ENCODE data around the gene GLYATL3.
A peak's percentile ranks its signal among the peaks of the same experiment; 100 is the strongest.

GLYATL3 gene

DNA sequence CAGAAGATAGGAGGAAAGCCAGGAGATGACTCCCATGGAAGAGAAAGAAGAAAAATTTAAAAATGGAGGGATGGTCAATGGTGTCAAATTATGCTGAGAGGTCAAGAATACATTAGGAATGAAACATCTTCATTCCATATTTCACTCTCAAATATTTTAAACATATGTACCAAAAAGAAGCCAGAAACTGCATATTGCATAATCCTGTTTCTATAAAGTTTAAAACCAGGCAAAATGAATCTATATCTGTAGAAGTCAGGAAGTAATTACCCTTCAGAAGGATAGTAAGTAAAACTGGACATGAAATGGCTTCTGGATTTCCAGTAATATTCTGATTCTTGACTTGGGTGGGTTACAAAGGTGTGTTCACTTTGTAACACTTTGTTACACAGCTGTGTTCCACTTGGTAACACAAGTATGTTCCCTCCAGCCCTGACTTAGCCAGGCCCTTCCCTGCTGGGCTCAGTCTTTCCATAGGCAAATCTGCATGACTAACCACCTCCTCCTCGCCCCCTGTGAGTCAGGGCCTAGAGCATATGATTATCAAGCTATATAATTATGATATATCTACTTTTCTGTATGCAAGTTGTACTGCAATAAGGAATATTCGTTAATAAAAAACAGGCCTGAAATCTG is 30.5 kb downstream of the GLYATL3 start:
- TF ChIP-seq, protein P1, sequence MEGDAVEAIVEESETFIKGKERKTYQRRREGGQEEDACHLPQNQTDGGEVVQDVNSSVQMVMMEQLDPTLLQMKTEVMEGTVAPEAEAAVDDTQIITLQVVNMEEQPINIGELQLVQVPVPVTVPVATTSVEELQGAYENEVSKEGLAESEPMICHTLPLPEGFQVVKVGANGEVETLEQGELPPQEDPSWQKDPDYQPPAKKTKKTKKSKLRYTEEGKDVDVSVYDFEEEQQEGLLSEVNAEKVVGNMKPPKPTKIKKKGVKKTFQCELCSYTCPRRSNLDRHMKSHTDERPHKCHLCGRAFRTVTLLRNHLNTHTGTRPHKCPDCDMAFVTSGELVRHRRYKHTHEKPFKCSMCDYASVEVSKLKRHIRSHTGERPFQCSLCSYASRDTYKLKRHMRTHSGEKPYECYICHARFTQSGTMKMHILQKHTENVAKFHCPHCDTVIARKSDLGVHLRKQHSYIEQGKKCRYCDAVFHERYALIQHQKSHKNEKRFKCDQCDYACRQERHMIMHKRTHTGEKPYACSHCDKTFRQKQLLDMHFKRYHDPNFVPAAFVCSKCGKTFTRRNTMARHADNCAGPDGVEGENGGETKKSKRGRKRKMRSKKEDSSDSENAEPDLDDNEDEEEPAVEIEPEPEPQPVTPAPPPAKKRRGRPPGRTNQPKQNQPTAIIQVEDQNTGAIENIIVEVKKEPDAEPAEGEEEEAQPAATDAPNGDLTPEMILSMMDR (IDR thresholded peaks at IDR 0.05; ENCODE audit: low read depth, low read length, missing control alignments) = no peak
- no peak overlapping the region for H3K4me3 ChIP-seq (ENCODE audit: low read depth, low read length)
- no peak for DNase-seq (ENCODE audit: low read depth)

DNA sequence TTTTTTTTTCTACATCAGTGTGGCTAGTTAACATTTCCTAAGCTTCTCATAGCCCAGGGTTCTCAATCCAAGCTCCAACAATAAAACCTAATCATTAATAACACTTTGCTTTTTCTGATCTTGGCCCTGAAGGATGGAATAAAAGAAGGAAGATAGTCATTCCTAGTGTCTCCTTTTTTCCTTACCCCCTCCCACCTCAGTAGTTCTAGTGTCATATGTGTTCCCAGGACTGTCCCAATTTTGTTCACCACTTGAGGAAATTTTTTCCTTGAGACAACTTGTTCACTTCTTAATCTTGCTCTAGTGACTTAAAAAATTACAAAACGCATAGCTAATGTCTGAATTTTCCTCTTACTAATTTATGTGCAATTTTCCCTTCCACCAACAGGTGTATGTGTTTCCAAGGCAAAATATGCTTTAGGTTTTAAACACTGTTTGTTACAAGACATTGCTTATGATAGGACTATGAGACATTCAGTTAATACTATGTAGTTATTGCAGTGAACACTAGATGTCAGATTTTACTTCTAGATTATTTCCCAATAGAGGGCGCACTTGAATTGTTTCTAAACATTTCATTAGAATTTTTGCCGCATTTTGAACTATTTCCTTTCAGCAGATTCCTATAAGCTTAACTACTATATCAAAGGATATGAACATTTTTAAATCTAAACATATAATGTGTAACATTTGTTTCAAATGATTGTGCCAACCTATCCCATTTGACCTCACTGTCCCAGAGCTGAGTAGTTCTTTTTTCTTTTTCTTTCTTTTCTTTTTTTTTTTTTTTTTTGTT is 32.2 kb downstream of the GLYATL3 start:
- DNase-seq (ENCODE audit: low read depth) = no peak
- no peak overlapping the region for H3K4me3 ChIP-seq (ENCODE audit: low read depth, low read length)
- TF ChIP-seq, protein P1 (IDR thresholded peaks at IDR 0.05; ENCODE audit: low read depth, low read length, missing control alignments) = peak; percentile 61

DNA sequence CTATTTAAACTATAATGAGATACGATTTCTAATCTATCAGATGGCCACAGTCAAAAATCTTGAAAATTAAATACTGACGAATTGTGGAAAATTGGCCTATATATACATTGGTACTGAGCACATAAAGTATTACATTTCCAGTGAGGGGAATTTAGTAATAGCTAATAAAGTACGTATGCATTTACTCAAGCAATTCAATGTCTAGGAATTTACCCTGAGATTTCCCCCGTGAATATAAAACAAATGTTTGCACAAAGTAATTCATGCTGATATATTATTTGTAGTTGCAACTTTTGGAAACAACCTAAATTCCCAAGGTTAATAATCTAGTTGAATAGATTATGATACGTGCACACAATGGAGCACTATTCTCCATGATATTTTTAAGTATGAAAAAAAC is 36.1 kb downstream of the GLYATL3 start:
- DNase-seq (ENCODE audit: low read depth) = no peak
- no peak overlapping the region for H3K4me3 ChIP-seq (ENCODE audit: low read depth, low read length)
- TF ChIP-seq, protein P1 (IDR thresholded peaks at IDR 0.05; ENCODE audit: low read depth, low read length, missing control alignments) = no peak

DNA sequence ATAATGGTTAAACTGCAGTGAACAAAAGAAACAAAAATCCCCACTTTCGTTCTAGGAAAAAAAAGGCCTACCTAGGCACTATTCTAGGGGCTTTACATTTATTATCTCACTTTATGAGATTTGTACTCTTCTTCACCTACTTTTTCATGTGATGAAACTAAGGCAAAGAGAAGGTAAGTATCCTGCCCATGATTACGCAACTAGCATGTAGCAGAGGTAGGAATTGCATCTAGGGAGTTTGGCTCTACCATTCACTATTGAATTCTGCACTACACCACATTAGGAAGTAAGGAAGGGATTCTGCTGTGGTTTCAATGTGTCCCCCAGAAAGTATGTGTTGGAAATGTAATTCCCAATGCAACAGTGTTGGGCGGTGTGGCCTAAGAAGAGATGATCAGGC is 39.4 kb downstream of the GLYATL3 start:
- TF ChIP-seq, protein P1 (IDR thresholded peaks at IDR 0.05; ENCODE audit: low read depth, low read length, missing control alignments) = no peak
- no peak for DNase-seq (ENCODE audit: low read depth)
- H3K4me3 ChIP-seq (ENCODE audit: low read depth, low read length) = no peak overlapping the region

DNA sequence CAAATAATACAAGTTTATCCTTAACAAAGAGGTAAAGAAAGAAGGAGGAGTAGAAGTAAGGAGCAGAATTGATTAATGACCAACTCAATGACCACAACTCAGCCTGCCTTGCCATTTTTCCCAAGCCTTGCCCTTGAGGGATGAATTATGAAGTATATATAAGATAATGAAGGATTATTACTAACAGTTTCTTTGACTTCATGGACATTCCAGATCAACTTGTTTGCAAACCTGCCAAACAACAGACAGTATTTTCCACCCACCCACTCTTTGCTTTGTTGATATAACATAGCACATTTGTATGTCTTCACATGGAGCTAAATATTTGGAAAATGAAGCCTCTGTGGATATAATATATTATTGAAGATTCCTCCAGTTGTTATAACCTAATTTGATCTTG is 40.9 kb downstream of the GLYATL3 start:
- no peak overlapping the region for H3K4me3 ChIP-seq (ENCODE audit: low read depth, low read length)
- no peak for DNase-seq (ENCODE audit: low read depth)
- TF ChIP-seq, protein P1 (IDR thresholded peaks at IDR 0.05; ENCODE audit: low read depth, low read length, missing control alignments) = no peak

DNA sequence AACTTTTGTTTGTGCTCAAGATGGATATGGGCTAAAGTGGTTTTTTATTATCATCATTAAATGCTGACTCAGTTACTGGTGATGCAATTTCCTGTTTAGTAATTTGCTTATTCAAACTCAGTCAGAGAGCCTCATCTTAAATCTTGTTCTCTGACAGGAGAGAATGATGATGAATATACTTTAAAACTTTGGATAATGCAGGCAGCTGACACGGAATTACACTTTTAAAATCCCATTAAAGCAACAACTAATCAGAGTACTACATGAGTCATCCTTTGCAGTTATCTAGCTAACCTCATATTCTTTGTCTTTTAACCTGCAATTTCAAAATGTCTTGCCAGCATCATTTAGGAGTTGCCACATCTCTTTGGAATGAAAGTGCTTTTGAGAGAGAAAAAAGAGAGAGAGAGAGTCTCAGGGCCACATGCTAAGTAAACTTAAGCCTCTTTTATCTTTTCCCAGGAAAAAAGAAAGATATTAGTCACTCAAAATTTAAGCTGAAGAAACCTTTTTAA is 41.5 kb downstream of the GLYATL3 start:
- TF ChIP-seq, protein P1 (IDR thresholded peaks at IDR 0.05; ENCODE audit: low read depth, low read length, missing control alignments) = no peak
- no peak for DNase-seq (ENCODE audit: low read depth)
- no peak overlapping the region for H3K4me3 ChIP-seq (ENCODE audit: low read depth, low read length)
